ENCODE results near the gene DGKI. TPM values are rescaled to one million over a fixed set of nuclear protein-coding genes. Genes with fewer than 3 reads are reported as not detected.

The DGKI gene
- total and polyA plus RNA-seq, 2 experiments from 2014 or later = 0.16 to 1.0 TPM

GRCh38 chr7:137577184-137577583 lies 269.6 kb downstream of the DGKI start:
- ATAC-seq = no peak
- Histone ChIP-seq H3F3A (replicated peaks; ENCODE audit: low read depth) (no peaks in the 10 kb centered on the region), H3K4me2 (no peak overlapping the region), H4K20me1 (replicated peaks; ENCODE audit: insufficient read depth) (no peaks in the 10 kb centered on the region), H2AFZ (no peak overlapping the region), H3K27me3 (ENCODE audit: insufficient read depth) (no peaks in the 10 kb centered on the region), H3K79me2 (replicated peaks; ENCODE audit: insufficient read depth) (no peaks in the 10 kb centered on the region), H3K4me3 (no peak overlapping the region), H3K27ac (ENCODE audit: low read depth) (no peak overlapping the region), H3K4me1 (ENCODE audit: insufficient read depth) (peaks cover 19% of the 10 kb centered on the region), H3K36me3 (ENCODE audit: insufficient read depth) (no peaks in the 10 kb centered on the region), H3K9me2 (ENCODE audit: insufficient read depth) (no peaks in the 10 kb centered on the region)
- Mint-ChIP-seq H3K27me3 (ENCODE audit: insufficient read depth, low read depth, poor library complexity) (no peaks in the 10 kb centered on the region), H3K36me3 (ENCODE audit: low read depth) (no peaks in the 10 kb centered on the region), H3K27ac (no peak overlapping the region), H3K4me3 (no peak overlapping the region), H3K4me1 (peaks cover 19% of the 10 kb centered on the region), H3K9me3 (no peaks in the 10 kb centered on the region)
- TF ChIP-seq CTCF (conservative IDR thresholded peaks at IDR 0.05; ENCODE audit: low read depth in 2 of 2) = no peak
- no peak for TF ChIP-seq CREB1 (CRISPR knock-in tag; IDR thresholded peaks at IDR 0.05; ENCODE audit: low read depth)
- TF ChIP-seq EZH2 (IDR thresholded peaks at IDR 0.05; ENCODE audit: low read depth, unreplicated experiment) = no peak
- TF ChIP-seq, protein P1, sequence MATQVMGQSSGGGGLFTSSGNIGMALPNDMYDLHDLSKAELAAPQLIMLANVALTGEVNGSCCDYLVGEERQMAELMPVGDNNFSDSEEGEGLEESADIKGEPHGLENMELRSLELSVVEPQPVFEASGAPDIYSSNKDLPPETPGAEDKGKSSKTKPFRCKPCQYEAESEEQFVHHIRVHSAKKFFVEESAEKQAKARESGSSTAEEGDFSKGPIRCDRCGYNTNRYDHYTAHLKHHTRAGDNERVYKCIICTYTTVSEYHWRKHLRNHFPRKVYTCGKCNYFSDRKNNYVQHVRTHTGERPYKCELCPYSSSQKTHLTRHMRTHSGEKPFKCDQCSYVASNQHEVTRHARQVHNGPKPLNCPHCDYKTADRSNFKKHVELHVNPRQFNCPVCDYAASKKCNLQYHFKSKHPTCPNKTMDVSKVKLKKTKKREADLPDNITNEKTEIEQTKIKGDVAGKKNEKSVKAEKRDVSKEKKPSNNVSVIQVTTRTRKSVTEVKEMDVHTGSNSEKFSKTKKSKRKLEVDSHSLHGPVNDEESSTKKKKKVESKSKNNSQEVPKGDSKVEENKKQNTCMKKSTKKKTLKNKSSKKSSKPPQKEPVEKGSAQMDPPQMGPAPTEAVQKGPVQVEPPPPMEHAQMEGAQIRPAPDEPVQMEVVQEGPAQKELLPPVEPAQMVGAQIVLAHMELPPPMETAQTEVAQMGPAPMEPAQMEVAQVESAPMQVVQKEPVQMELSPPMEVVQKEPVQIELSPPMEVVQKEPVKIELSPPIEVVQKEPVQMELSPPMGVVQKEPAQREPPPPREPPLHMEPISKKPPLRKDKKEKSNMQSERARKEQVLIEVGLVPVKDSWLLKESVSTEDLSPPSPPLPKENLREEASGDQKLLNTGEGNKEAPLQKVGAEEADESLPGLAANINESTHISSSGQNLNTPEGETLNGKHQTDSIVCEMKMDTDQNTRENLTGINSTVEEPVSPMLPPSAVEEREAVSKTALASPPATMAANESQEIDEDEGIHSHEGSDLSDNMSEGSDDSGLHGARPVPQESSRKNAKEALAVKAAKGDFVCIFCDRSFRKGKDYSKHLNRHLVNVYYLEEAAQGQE (IDR thresholded peaks at IDR 0.05; ENCODE audit: unreplicated experiment) = no peak
- no peak for DNase-seq (ENCODE audit: low spot score)

DNA sequence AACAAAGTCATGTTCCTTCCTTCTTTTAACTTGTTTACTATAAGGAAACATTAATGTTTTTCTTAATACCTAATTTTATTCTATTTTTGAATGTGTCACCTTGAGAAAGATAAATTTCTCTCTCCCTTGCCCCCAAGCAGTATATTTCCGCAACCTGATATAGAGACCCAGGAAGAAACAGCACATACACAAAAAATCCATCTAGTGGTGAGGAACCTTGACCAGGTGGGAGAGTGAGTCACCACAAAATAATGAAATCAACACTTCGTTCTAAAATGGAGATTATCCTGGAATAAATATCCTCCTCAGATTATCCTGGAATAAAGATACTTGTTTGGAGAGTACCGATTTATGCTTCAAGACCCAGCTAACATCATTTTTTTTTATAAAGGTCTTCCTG lies 270.3 kb downstream of the DGKI start:
- no peak for TF ChIP-seq ZNF331 (CRISPR knock-in tag; IDR thresholded peaks at IDR 0.05; ENCODE audit: low read depth)
- H3K9me3 Mint-ChIP-seq = no peaks in the 10 kb centered on the region
- Histone ChIP-seq H3K79me2 (replicated peaks; ENCODE audit: insufficient read depth) (no peaks in the 10 kb centered on the region), H3K27me3 (ENCODE audit: insufficient read depth) (no peaks in the 10 kb centered on the region), H3K4me2 (no peak overlapping the region), H2AFZ (no peak overlapping the region), H3K4me1 (ENCODE audit: insufficient read depth) (peaks cover 19% of the 10 kb centered on the region), H3K27ac (ENCODE audit: low read depth) (no peak overlapping the region), H3F3A (replicated peaks; ENCODE audit: low read depth) (no peaks in the 10 kb centered on the region), H4K20me1 (replicated peaks; ENCODE audit: insufficient read depth) (no peaks in the 10 kb centered on the region), H3K9me2 (ENCODE audit: insufficient read depth) (no peaks in the 10 kb centered on the region), H3K36me3 (ENCODE audit: insufficient read depth) (no peaks in the 10 kb centered on the region), H3K4me3 (no peak overlapping the region)
- H3K4me3 Mint-ChIP-seq = no peak overlapping the region
- H3K27me3 Mint-ChIP-seq (ENCODE audit: insufficient read depth, low read depth, poor library complexity) = no peaks in the 10 kb centered on the region
- ATAC-seq = no peak
- no peak overlapping the region for H3K27ac Mint-ChIP-seq
- H3K36me3 Mint-ChIP-seq (ENCODE audit: low read depth) = no peaks in the 10 kb centered on the region
- peaks cover 19% of the 10 kb centered on the region for H3K4me1 Mint-ChIP-seq
- no peak for DNase-seq (ENCODE audit: low spot score)

Measured in GM23338 (cell line).